ENCODE results near the gene SPTBN2.

SPTBN2 gene

GRCh38 chr11:66707486-66707885 lies 21.5 kb downstream of the SPTBN2 start:
- no peak overlapping the region for H3K23ac ChIP-seq (ENCODE audit: low read length in 2 of 2)
- no peak overlapping the region for H2BK15ac ChIP-seq (ENCODE audit: low read depth, poor library complexity, severe bottlenecking)
- no peak overlapping the region for H3K14ac ChIP-seq (ENCODE audit: low read length in 2 of 2)
- H4K8ac ChIP-seq (ENCODE audit: low read length) = peak overlapping the region; percentile 15
- H3K4me1 ChIP-seq (ENCODE audit: control insufficient read depth, insufficient read depth, low read depth, low read length) = peaks cover 6% of the 10 kb centered on the region
- no peak overlapping the region for H3K27ac ChIP-seq (ENCODE audit: low read length, poor library complexity, severe bottlenecking)
- peaks cover 0 to 8% of the 10 kb centered on the region in 2 experiments for H3K27me3 ChIP-seq (ENCODE audit: control insufficient read depth in 1 of 2, insufficient read depth in 1 of 2, low read length in 2 of 2)
- H4K91ac ChIP-seq (ENCODE audit: low read length) = no peak overlapping the region
- H2BK120ac ChIP-seq (ENCODE audit: low read depth, low read length) = no peak overlapping the region
- no peak overlapping the region for H3K4me2 ChIP-seq (ENCODE audit: low read length, poor library complexity, severe bottlenecking)
- no peak overlapping the region for H2AK5ac ChIP-seq (ENCODE audit: low read length, severe bottlenecking)
- DNase-seq = no peak
- 97% methylated on average over 24 of the region's 26 CpGs for WGBS
- no peak overlapping the region for H2BK12ac ChIP-seq (ENCODE audit: low read length in 2 of 2)
- H3K9me3 ChIP-seq (ENCODE audit: control insufficient read depth, low read length) = no peaks in the 10 kb centered on the region
- H3K9ac ChIP-seq (ENCODE audit: low read length) = no peak overlapping the region
- no peak overlapping the region for H2AFZ ChIP-seq (ENCODE audit: low read depth, low read length)
- H3K36me3 ChIP-seq (ENCODE audit: control insufficient read depth in 1 of 2, insufficient read depth in 2 of 2, low read depth in 1 of 2, low read length in 2 of 2) = peaks cover 0 to 73% of the 10 kb centered on the region in 2 experiments
- H3K79me1 ChIP-seq (replicated peaks; ENCODE audit: low read length, poor library complexity, severe bottlenecking) = peaks cover 27% of the 10 kb centered on the region
- no peak overlapping the region for H3K18ac ChIP-seq (ENCODE audit: low read depth in 1 of 2, low read length in 2 of 2)
- no peak overlapping the region for H3K4ac ChIP-seq (ENCODE audit: low read depth in 1 of 2, low read length in 2 of 2)
- no peak overlapping the region for H2BK5ac ChIP-seq (ENCODE audit: low read depth, low read length, poor library complexity, severe bottlenecking)
- no peak overlapping the region for H3K4me3 ChIP-seq (ENCODE audit: insufficient read depth in 1 of 2, low read depth in 1 of 2, low read length in 2 of 2)

GRCh38 chr11:66706989-66707388 lies 22.0 kb downstream of the SPTBN2 start:
- no peak overlapping the region for H3K9ac ChIP-seq (ENCODE audit: low read length)
- H3K27me3 ChIP-seq (ENCODE audit: control insufficient read depth in 1 of 2, insufficient read depth in 1 of 2, low read length in 2 of 2) = peaks cover 0 to 7% of the 10 kb centered on the region in 2 experiments
- no peak overlapping the region for H3K18ac ChIP-seq (ENCODE audit: low read depth in 1 of 2, low read length in 2 of 2)
- H2AFZ ChIP-seq (ENCODE audit: low read depth, low read length) = no peak overlapping the region
- 79% methylated on average over 9 of the region's 9 CpGs for WGBS
- H3K23ac ChIP-seq (ENCODE audit: low read length in 2 of 2) = no peak overlapping the region
- no peaks in the 10 kb centered on the region for H3K9me3 ChIP-seq (ENCODE audit: control insufficient read depth, low read length)
- H2BK120ac ChIP-seq (ENCODE audit: low read depth, low read length) = no peak overlapping the region
- DNase-seq = no peak
- no peak overlapping the region for H3K27ac ChIP-seq (ENCODE audit: low read length, poor library complexity, severe bottlenecking)
- no peak overlapping the region for H2BK12ac ChIP-seq (ENCODE audit: low read length in 2 of 2)
- H2AK5ac ChIP-seq (ENCODE audit: low read length, severe bottlenecking) = no peak overlapping the region
- no peak overlapping the region for H3K4ac ChIP-seq (ENCODE audit: low read depth in 1 of 2, low read length in 2 of 2)
- no peak overlapping the region for H3K14ac ChIP-seq (ENCODE audit: low read length in 2 of 2)
- no peak overlapping the region for H2BK15ac ChIP-seq (ENCODE audit: low read depth, poor library complexity, severe bottlenecking)
- H2BK5ac ChIP-seq (ENCODE audit: low read depth, low read length, poor library complexity, severe bottlenecking) = no peak overlapping the region
- peaks cover 6% of the 10 kb centered on the region for H3K4me1 ChIP-seq (ENCODE audit: control insufficient read depth, insufficient read depth, low read depth, low read length)
- no peak overlapping the region for H3K4me3 ChIP-seq (ENCODE audit: insufficient read depth in 1 of 2, low read depth in 1 of 2, low read length in 2 of 2)
- no peak overlapping the region for H4K8ac ChIP-seq (ENCODE audit: low read length)
- no peak overlapping the region for H3K4me2 ChIP-seq (ENCODE audit: low read length, poor library complexity, severe bottlenecking)
- no peak overlapping the region for H4K91ac ChIP-seq (ENCODE audit: low read length)
- H3K36me3 ChIP-seq (ENCODE audit: control insufficient read depth in 1 of 2, insufficient read depth in 2 of 2, low read depth in 1 of 2, low read length in 2 of 2) = peaks cover 0 to 75% of the 10 kb centered on the region in 2 experiments
- H3K79me1 ChIP-seq (replicated peaks; ENCODE audit: low read length, poor library complexity, severe bottlenecking) = peaks cover 28% of the 10 kb centered on the region

- Histone ChIP-seq H3K4ac (ENCODE audit: low read depth in 1 of 2, low read length in 2 of 2) (no peak overlapping the region), H2BK5ac (ENCODE audit: low read depth, low read length, poor library complexity, severe bottlenecking) (no peak overlapping the region), H2AK5ac (ENCODE audit: low read length, severe bottlenecking) (no peak overlapping the region), H2BK12ac (ENCODE audit: low read length in 2 of 2) (no peak overlapping the region), H3K9ac (ENCODE audit: low read length) (no peak overlapping the region), H3K27me3 (ENCODE audit: control insufficient read depth in 1 of 2, insufficient read depth in 1 of 2, low read length in 2 of 2) (peaks cover 0 to 2% of the 10 kb centered on the region in 2 experiments), H3K14ac (ENCODE audit: low read length in 2 of 2) (peak overlapping the region in 1 of 2 experiments; percentile 7), H3K4me2 (ENCODE audit: low read length, poor library complexity, severe bottlenecking) (no peak overlapping the region), H3K23ac (ENCODE audit: low read length in 2 of 2) (no peak overlapping the region), H3K36me3 (ENCODE audit: control insufficient read depth in 1 of 2, insufficient read depth in 2 of 2, low read depth in 1 of 2, low read length in 2 of 2) (peaks cover 0 to 75% of the 10 kb centered on the region in 2 experiments), H3K4me3 (ENCODE audit: insufficient read depth in 1 of 2, low read depth in 1 of 2, low read length in 2 of 2) (no peak overlapping the region), H3K4me1 (ENCODE audit: control insufficient read depth, insufficient read depth, low read depth, low read length) (peaks cover 6% of the 10 kb centered on the region), H2BK120ac (ENCODE audit: low read depth, low read length) (no peak overlapping the region), H3K9me3 (ENCODE audit: control insufficient read depth, low read length) (no peaks in the 10 kb centered on the region), H2AFZ (ENCODE audit: low read depth, low read length) (no peak overlapping the region), H4K8ac (ENCODE audit: low read length) (no peak overlapping the region), H3K27ac (ENCODE audit: low read length, poor library complexity, severe bottlenecking) (no peak overlapping the region), H3K18ac (ENCODE audit: low read depth in 1 of 2, low read length in 2 of 2) (no peak overlapping the region), H4K91ac (ENCODE audit: low read length) (no peak overlapping the region), H3K79me1 (replicated peaks; ENCODE audit: low read length, poor library complexity, severe bottlenecking) (peaks cover 26% of the 10 kb centered on the region), H2BK15ac (ENCODE audit: low read depth, poor library complexity, severe bottlenecking) (no peak overlapping the region)
- WGBS = 94% methylated on average over 26 of the region's 26 CpGs
- no peak for DNase-seq
These were observed 23.3 kb downstream of the SPTBN2 start for GRCh38 chr11:66705587-66706335.

GRCh38 chr11:66704659-66705360 lies 24.2 kb downstream of the SPTBN2 start:
- Histone ChIP-seq H4K8ac (ENCODE audit: low read length) (no peak overlapping the region), H3K4ac (ENCODE audit: low read depth in 1 of 2, low read length in 2 of 2) (no peak overlapping the region), H4K91ac (ENCODE audit: low read length) (peak overlapping the region; percentile 57), H2BK120ac (ENCODE audit: low read depth, low read length) (no peak overlapping the region), H3K4me2 (ENCODE audit: low read length, poor library complexity, severe bottlenecking) (no peak overlapping the region), H2BK15ac (ENCODE audit: low read depth, poor library complexity, severe bottlenecking) (no peak overlapping the region), H3K36me3 (ENCODE audit: control insufficient read depth in 1 of 2, insufficient read depth in 2 of 2, low read depth in 1 of 2, low read length in 2 of 2) (peaks cover 0 to 75% of the 10 kb centered on the region in 2 experiments), H3K23ac (ENCODE audit: low read length in 2 of 2) (no peak overlapping the region), H2BK12ac (ENCODE audit: low read length in 2 of 2) (no peak overlapping the region), H2AK5ac (ENCODE audit: low read length, severe bottlenecking) (no peak overlapping the region), H3K27me3 (ENCODE audit: control insufficient read depth in 1 of 2, insufficient read depth in 1 of 2, low read length in 2 of 2) (peaks cover 0 to 2% of the 10 kb centered on the region in 2 experiments), H3K4me3 (ENCODE audit: insufficient read depth in 1 of 2, low read depth in 1 of 2, low read length in 2 of 2) (peak overlapping the region in 1 of 2 experiments; percentile 7), H3K9me3 (ENCODE audit: control insufficient read depth, low read length) (peaks cover 6% of the 10 kb centered on the region), H3K79me1 (replicated peaks; ENCODE audit: low read length, poor library complexity, severe bottlenecking) (peaks cover 30% of the 10 kb centered on the region), H3K27ac (ENCODE audit: low read length, poor library complexity, severe bottlenecking) (no peak overlapping the region), H2BK5ac (ENCODE audit: low read depth, low read length, poor library complexity, severe bottlenecking) (no peak overlapping the region), H3K4me1 (ENCODE audit: control insufficient read depth, insufficient read depth, low read depth, low read length) (peaks cover 6% of the 10 kb centered on the region), H3K9ac (ENCODE audit: low read length) (no peak overlapping the region), H3K18ac (ENCODE audit: low read depth in 1 of 2, low read length in 2 of 2) (no peak overlapping the region), H3K14ac (ENCODE audit: low read length in 2 of 2) (peak overlapping the region in 1 of 2 experiments; percentile 58), H2AFZ (ENCODE audit: low read depth, low read length) (no peak overlapping the region)
- WGBS = 95% methylated on average over 46 of the region's 46 CpGs
- no peak for DNase-seq
